Activated CD4-positive, alpha-beta T cell treated with anti-CD3 and anti-CD28 coated beads for 24 hours (primary cell): ENCODE results near the gene C4A.
"Not testable (repeated sequence)": the region's sequence is repeated elsewhere in the genome, so short reads cannot be mapped to it uniquely, and the experiment has no call there.

ENCODE experiments used
- DNase-seq, 2 donors: peaks; one replicate each; pipeline ENCODE4 v3.0.0-alpha.2; 2020; ENCODE audit warnings: low read depth in 2 of 2

Gene C4A

GRCh38 chr6:31980998-31981397, 859 bp upstream of the C4A start:
- not testable (repeated sequence) for DNase-seq

- DNase-seq = not testable (repeated sequence)
Measured at GRCh38 chr6:31989363-31989762, 7.5 kb downstream of the C4A start.

DNA sequence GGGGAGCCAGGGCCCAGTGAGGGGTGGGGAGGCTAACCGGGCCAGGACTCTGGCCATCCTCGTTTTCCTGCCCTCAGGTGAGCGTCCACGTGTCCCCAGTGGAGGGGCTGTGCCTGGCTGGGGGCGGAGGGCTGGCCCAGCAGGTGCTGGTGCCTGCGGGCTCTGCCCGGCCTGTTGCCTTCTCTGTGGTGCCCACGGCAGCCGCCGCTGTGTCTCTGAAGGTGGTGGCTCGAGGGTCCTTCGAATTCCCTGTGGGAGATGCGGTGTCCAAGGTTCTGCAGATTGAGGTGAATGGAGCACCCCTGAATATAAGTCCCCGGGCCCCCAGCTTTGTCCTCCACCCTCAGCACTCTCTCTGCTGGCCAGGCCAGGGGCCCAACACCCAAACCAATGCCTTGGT, 12.6 kb downstream of the C4A start:
- DNase-seq = not testable (repeated sequence)

- not testable (repeated sequence) for DNase-seq
Measured at GRCh38 chr6:31996385-31996784, 14.5 kb downstream of the C4A start.

DNA sequence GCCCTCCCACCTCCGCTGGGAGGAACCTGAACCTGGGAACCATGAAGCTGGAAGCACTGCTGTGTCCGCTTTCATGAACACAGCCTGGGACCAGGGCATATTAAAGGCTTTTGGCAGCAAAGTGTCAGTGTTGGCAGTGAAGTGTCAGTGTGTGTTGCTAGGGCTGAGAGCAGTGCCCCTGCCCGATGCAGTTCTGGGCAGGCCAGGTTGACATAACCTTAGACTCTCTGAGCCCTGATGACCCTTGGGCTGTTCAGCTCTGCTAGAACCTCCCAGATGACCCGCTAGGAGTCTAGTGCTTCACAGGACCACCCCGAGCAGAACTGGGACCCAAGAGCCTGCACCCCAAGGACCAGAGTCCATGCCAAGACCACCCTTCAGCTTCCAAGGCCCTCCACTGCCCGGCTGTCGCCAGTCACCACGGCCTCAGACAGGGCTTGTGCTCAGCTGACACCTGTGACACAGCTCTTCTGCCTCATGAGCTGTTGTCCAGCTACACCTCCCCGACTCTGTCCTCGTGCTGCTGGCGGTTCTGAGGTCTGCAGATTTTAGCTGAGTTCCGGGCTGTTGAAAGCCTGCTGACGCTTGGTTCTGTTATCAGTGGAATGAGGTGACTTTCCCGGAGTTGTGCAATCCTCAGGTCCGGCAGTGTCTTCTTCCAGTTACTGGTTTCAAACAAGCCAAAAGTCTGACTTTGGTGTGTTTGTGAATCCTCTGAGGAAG, 20.9 kb downstream of the C4A start:
- DNase-seq = not testable (repeated sequence)

DNA sequence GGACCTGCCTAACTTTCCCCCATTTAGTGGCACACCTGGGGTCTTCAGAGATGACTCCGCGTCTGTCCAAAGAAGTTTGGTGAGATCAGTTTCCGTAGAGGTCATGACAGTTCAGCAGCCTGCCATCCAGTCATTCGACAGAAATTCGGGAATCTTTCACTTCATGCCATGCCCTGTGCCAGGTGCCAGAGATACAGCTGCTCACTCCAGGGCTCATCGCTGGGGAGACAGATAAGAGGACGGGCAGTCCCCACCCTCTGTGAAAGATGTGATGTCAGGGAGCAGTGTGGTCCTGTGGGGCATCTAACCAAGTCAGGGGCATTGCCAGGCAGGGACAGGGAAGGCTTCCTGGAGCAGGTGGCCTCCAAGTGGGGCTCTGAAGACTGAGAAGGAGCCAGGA, 21.4 kb downstream of the C4A start:
- DNase-seq = not testable (repeated sequence)

DNA sequence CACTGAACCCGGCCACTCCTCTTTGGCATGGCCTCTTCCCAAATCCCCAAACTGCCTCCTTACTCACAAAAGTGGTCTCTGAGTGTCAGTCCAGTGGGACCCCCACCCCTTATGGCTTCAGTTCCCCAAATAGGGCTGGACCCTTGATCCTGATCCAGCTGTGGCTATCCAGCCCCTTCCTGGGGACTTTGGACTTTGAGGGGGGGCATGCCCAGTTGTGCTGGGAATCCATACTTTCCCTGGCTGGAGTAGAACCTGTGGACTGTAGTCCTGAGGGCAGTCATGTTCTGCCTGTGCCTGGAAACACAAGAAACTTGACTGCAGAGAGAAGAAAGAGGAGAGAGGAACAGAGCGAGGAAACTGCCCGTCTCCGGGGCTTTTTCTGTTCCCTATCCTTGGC, 22.5 kb downstream of the C4A start:
- not testable (repeated sequence) for DNase-seq

DNA sequence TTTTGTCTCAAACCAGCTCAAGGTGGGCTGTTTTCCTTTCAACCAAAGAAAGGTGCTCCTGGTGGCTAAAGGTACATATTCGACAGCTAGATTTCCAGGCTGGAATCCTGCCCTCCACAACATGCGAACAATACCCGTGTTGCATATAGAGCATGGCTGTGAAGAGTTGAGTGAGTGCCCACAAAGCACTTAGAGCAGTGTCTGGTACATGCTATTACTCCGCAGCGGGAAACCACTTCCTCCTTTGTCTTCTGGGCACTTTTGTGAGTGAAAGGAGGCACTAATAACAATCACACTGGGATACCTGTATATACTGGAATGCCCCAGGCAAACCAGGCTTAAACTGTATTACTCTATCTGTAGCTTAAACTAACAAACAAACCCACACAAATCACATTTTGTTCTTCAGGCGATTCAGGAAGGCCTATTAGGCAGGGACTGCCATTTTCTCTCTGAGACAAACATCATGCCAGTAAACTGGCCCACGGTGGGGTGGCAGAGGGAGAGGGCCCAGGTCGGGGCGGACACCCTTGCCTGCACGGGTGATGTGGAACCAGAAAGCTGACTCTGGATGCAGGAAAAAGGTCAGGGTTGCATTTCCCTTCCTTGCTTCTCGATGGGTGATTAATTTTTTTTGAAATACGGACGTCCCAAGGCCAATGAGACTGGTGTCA, 23.1 kb downstream of the C4A start:
- DNase-seq = not testable (repeated sequence)

GRCh38 chr6:32005538-32005880, 23.7 kb downstream of the C4A start:
- not testable (repeated sequence) for DNase-seq

GRCh38 chr6:32005991-32006529, 24.2 kb downstream of the C4A start:
- DNase-seq = not testable (repeated sequence)

DNA sequence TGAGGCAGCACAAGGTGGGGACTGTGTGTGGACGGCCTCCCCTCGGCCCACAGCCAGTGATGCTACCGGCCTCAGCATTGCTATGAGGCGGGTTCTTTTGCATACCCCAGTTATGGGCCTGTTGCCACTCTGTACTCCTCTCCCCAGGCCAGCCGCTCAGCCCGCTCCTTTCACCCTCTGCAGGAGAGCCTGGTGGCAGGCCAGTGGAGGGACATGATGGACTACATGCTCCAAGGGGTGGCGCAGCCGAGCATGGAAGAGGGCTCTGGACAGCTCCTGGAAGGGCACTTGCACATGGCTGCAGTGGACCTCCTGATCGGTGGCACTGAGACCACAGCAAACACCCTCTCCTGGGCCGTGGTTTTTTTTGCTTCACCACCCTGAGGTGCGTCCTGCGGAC, 25.2 kb downstream of the C4A start:
- DNase-seq = not testable (repeated sequence)

DNA sequence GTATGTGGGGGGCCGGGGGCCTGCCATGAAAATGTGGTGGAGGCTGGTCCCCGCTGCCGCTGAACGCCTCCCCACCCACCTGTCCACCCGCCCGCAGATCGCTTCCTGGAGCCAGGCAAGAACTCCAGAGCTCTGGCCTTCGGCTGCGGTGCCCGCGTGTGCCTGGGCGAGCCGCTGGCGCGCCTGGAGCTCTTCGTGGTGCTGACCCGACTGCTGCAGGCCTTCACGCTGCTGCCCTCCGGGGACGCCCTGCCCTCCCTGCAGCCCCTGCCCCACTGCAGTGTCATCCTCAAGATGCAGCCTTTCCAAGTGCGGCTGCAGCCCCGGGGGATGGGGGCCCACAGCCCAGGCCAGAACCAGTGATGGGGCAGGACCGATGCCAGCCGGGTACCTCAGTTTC, 26.2 kb downstream of the C4A start:
- DNase-seq = not testable (repeated sequence)

GRCh38 chr6:32008616-32009015, 26.8 kb downstream of the C4A start:
- not testable (repeated sequence) for DNase-seq

GRCh38 chr6:32009537-32009936, 27.7 kb downstream of the C4A start:
- not testable (repeated sequence) for DNase-seq

DNA sequence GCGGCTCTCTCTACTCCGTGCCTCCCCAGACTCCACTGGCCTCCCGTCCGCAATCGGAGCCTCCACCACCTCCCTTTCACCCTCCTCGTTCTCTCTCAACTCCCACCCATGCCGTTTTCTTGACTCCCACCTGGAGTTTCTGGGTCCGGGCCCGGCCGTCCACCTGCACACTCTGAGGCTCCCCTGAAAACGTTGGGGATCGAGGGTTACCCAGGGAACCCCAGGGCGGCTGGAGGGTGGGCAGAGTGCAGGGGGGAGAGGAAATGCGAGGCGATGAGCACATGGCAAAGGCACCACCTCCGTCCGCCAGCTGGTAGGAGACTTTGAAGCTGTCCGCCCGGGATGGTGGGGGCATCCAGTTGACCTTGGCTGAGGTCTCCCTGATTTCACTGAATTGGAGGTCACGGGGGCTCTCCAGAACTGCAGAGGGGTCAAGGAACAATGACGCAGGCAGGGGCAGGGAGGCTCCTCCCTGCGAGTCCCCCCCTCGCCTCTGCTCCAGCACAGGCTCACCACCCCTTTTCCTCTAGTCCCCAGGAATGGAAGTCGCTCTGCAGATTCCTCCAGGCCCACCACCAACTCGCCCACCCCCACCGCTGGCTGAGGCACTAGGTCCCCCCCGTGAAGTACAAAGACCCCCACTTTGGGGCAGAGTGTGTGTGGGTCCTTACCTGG, 29.1 kb downstream of the C4A start:
- DNase-seq = not testable (repeated sequence)

- not testable (repeated sequence) for DNase-seq
Measured at GRCh38 chr6:32012941-32013617, 31.2 kb downstream of the C4A start.

DNA sequence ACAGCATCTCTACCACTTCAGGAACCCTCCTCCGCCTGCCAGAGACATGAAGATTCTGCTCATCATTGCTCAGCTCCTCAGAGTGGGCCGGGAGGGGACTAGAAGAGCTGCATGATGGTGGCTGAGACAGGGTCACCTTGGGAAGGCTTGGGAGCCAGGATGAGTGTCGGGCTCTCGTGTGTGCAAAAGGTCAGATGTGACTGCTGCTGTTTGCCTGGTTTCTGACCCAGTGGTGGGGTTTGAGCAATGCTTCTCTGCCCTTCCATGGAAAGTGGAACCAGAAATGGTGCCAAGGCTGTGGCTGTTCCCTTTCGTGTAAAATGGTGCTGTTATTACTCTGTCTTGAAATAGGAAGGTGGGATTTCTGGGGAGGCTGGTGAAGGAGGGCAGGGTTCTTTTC, 31.9 kb downstream of the C4A start:
- DNase-seq = not testable (repeated sequence)

GRCh38 chr6:32014547-32014946, 32.7 kb downstream of the C4A start, which contains the start of gene C4B:
C4B (plus strand) TSS chr6:32014795; CDS start chr6:32014846, 51 bp downstream.
- not testable (repeated sequence) for DNase-seq

DNA sequence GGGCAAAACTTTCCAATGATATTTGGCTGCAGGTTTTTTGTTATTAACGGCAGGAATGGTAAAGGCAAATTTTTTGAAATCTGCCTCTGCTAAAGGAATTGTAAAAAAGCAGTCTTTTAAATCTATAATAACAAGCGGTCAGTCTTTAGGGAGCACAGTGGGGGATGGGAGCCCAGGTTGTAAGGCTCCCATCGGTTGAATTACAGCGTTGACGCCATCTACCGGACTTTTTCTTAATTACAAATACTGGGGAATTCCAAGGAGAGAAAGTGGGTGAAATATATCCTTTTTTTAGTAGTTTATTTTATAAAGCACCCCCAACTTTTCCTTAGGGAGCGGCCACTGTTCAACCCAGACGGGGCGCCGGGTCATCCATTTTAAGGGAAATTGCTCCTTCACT, 40.2 kb downstream of the C4A start:
- DNase-seq = not testable (repeated sequence)

DNA sequence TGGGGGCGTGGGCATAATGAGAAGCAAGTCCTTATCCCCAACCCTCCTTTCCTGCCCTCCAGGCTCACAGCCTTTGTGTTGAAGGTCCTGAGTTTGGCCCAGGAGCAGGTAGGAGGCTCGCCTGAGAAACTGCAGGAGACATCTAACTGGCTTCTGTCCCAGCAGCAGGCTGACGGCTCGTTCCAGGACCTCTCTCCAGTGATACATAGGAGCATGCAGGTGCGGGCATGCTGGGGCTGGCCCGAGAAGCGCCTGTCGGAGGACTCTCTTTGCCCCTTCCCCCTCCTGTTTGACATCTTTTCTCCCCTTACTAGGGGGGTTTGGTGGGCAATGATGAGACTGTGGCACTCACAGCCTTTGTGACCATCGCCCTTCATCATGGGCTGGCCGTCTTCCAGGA, 46.8 kb downstream of the C4A start:
- not testable (repeated sequence) for DNase-seq

DNA sequence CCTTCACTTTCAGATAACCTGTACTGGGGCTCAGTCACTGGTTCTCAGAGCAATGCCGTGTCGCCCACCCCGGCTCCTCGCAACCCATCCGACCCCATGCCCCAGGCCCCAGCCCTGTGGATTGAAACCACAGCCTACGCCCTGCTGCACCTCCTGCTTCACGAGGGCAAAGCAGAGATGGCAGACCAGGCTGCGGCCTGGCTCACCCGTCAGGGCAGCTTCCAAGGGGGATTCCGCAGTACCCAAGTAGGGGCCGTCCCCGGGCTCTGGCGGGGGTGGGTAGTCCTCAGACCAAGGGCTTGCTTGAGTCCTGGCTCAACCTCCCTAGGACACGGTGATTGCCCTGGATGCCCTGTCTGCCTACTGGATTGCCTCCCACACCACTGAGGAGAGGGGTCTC, 47.7 kb downstream of the C4A start:
- not testable (repeated sequence) for DNase-seq
